ENCODE measurements around the gene CDH16.
"Not testable (repeated sequence)": the region's sequence is repeated elsewhere in the genome, so short reads cannot be mapped to it uniquely, and the experiment has no call there.

CDH16 gene

DNA sequence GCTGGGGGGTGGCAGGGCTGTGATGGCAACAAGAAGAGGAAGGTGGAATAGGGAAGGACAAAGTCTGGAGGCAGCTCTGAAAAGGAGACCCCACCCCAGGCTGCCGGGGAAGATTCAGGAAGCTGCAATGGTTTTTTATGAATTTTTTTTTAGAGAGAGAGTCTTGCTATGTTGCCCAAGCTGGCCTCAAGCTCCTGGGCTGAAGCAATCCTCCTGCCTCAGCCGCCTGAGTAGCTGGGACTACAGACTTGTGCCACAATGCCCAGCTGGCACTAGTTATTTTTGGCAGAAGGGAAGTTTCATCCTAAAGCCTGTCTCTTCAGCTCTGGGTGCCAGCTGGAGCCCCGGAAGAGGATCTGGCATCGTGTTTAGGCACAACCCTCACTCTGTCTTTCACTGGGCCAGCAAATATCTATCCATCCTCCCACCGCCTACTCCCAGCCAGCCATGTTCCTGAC is 41.0 kb upstream of the CDH16 start:
- no peak for DNase-seq (ENCODE audit: low read depth, low spot score)
- in situ Hi-C loops (cut with HindIII; ENCODE audit: low sequenced_read_pairs): no loop called here
- H3K4me3 ChIP-seq (ENCODE audit: low read depth, low read length): no peak overlapping the region
- TF ChIP-seq, protein P1, sequence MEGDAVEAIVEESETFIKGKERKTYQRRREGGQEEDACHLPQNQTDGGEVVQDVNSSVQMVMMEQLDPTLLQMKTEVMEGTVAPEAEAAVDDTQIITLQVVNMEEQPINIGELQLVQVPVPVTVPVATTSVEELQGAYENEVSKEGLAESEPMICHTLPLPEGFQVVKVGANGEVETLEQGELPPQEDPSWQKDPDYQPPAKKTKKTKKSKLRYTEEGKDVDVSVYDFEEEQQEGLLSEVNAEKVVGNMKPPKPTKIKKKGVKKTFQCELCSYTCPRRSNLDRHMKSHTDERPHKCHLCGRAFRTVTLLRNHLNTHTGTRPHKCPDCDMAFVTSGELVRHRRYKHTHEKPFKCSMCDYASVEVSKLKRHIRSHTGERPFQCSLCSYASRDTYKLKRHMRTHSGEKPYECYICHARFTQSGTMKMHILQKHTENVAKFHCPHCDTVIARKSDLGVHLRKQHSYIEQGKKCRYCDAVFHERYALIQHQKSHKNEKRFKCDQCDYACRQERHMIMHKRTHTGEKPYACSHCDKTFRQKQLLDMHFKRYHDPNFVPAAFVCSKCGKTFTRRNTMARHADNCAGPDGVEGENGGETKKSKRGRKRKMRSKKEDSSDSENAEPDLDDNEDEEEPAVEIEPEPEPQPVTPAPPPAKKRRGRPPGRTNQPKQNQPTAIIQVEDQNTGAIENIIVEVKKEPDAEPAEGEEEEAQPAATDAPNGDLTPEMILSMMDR (IDR thresholded peaks at IDR 0.05; ENCODE audit: low read depth, low read length): no peak

DNA sequence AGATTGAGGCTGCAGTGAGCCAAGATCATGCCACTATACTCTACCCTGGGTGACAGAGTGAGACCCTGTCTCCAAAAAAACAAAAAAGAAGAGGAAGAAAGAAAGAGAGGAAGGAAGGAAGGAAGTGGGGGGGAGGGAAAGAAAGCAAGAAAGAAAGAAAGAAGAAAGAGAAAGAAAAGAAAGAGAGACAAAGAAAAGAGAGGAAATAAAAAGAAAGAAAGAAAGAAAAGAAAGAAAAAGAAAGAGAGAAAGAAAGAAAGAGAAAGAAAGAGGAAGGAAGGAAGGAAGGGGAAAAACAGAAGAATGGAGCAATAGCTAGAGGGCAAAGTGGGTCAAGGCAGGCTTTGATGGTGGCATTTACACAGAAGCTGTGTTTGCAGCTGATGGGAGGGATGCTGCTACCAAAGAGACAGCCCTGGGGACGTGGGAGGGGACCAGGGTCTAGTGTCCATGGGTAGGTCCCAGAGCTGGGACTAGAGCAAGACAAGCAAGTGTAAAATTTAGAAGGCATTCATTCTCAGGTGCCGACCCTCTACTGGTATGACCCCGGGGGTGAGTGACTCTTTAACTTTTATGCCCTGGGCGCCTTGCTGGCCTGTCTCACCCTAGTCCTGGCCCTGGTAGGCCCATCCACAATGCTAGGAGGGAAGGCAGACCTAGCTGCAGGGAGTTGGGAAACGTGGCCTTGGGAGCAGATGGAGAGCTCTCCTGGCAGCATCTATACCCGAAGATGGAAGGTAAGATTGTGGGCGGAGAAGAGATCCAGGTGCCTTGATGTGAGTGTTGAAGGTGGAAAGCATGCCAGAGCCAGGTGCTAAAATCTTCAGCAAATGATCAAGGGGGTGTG is 40.4 kb upstream of the CDH16 start:
- in situ Hi-C loops (cut with HindIII; ENCODE audit: low sequenced_read_pairs): no loop called here
- no peak for DNase-seq (ENCODE audit: low read depth, low spot score)
- no peak overlapping the region for H3K4me3 ChIP-seq (ENCODE audit: low read depth, low read length)
- TF ChIP-seq, protein P1 (IDR thresholded peaks at IDR 0.05; ENCODE audit: low read depth, low read length): no peak

DNA sequence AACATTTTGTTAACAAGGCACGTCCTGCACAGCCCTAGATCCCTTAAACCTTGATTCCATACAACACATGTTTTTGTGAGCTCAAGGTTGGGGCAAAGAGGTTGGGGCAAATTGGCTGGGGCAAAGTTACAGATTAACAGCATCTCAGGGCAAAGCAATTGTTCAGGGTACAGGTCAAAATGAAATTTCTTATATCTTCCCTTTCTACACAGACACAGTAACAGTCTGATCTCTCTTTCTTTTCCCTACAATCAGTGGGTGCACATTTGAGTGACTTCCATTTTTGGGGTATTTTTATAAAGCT is 37.4 kb upstream of the CDH16 start:
- in situ Hi-C loops (cut with HindIII; ENCODE audit: low sequenced_read_pairs); DNase-seq (ENCODE audit: low read depth, low spot score); H3K4me3 ChIP-seq (ENCODE audit: low read depth, low read length): not testable (repeated sequence)

DNA sequence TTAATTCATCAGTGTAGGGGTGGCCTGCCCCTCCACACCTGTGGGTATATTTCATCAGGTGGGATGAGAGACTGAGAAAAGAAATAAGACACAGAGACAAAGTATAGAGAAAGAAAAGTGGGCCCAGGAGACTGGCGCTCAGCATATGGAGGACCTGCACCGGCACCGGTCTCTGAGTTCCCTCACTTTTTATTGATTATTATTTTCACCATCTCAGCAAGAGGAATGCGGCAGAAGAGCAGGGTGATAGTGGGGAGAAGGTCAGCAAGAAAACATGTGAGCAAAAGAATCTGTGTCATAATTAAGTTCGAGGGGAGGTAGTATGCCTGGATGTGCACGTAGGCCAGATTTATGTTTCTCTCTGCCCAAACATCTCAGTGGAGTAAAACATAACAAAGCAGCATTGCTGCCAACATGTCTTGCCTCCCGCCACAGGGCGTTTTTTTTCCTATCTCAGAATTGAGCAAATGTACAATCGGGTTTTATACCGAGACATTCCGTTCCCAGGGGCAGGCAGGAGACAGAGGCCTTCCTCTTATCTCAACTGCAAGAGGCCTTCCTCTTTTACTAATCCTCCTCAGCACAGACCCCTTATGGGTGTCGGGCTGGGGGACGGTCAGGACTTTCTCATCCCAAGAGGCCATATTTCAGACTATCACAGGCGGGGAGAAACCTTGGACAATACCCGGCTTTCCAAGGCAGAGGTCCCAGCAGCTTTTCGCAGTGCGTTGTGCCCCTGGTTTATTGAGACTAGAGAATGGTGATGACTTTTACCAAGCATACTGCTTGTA is 36.9 kb upstream of the CDH16 start:
- DNase-seq (ENCODE audit: low read depth, low spot score); H3K4me3 ChIP-seq (ENCODE audit: low read depth, low read length); in situ Hi-C loops (cut with HindIII; ENCODE audit: low sequenced_read_pairs): not testable (repeated sequence)

DNA sequence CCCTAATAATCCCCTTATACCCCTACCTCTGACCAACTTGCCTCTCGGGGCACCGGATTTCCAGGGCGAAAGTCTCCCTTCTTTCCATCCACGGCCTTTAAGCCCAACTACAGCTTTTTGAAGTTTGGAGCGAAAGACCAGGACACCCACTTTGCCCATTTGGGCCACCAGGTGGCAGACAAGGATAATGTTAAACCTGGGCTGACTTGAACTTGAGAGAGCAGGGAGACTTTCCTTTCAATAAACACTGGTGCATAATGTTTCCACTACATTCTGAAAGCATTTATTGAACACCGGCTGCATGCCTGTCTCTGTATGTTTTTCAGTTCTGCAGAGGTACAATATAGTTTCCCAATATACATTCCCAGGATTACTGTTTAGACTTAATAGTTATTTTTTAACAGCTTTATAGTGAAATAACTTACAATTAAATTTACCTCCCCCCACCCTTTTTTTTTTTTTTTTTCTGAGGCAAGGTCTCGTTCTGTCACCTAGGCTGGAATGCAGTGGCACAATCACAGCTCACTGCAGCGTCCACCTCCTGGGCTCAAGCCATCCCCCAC is 35.5 kb upstream of the CDH16 start:
- H3K4me3 ChIP-seq (ENCODE audit: low read depth, low read length): no peak overlapping the region
- TF ChIP-seq, protein P1 (IDR thresholded peaks at IDR 0.05; ENCODE audit: low read depth, low read length): peak; percentile 85
- in situ Hi-C loops (cut with HindIII; ENCODE audit: low sequenced_read_pairs): no loop called here
- DNase-seq (ENCODE audit: low read depth, low spot score): peak; percentile 75

DNA sequence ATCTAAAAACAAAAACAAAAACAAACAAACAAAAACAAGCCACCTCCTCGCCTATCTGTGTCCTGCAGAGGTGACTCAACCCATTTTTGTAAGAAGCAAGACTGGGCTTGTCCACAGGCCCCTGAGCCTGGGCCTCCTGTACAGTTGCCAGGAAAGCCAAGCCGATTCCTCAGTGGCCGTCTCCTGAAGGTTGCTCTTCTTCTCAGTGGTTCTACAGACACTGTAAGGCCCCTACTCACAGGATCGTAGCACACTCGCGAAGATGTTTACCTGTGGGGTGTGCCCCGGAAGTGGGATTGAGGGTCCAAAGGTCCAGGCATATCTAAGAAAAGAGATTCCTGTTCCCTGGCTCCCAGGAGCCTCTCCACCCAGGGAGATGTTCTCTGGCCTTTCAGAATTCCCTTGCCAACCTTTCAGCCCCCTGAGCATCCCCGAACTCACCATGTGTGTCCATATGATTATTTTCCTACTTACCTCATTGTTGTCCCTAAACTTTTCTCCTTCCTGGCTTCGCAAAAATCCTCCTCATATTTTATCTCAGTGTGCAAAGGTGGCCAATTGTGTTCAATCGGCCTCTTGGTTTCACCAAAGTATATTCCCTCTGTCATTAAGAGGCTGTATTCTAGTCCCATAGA is 34.9 kb upstream of the CDH16 start:
- H3K4me3 ChIP-seq (ENCODE audit: low read depth, low read length): no peak overlapping the region
- DNase-seq (ENCODE audit: low read depth, low spot score): no peak
- TF ChIP-seq, protein P1 (IDR thresholded peaks at IDR 0.05; ENCODE audit: low read depth, low read length): no peak
- in situ Hi-C loops (cut with HindIII; ENCODE audit: low sequenced_read_pairs): no loop called here

DNA sequence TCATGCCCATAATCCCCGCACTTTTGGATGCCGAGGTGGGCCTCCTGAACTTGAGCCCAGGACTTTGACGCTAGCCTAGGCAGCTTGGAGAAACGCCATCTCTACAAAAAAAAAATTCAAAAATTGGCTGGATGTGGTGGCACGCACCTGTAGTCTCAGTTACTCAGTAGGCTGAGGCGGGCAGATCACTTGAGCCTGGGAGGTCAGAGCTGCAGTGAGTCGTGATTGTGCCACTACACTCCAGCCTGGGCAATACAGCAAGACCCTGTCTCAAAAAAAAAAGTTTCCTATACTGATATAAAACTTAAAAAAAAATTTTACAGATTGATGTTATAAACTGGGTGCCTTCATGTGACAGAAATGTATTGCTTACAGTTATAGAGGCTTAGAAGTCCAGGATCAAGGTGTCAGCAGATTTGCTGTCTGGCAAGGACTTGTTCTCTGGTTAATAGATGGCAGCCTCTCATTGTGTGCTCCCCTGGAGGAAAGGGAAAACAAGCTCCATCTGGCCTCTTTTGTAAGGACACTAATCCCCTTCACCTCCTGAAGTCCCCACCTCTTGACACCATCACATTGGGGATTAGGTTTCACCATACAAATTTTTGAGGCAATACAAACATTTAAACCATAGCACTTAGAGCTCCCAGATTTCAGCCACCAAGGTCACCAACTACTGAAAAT is 33.9 kb upstream of the CDH16 start:
- TF ChIP-seq, protein P1 (IDR thresholded peaks at IDR 0.05; ENCODE audit: low read depth, low read length): no peak
- in situ Hi-C loops (cut with HindIII; ENCODE audit: low sequenced_read_pairs): no loop called here
- no peak overlapping the region for H3K4me3 ChIP-seq (ENCODE audit: low read depth, low read length)
- no peak for DNase-seq (ENCODE audit: low read depth, low spot score)
